ENCODE measurements around the gene PFDN2.

Gene PFDN2

GRCh38 chr1:161117759-161118581 is at the start of gene PFDN2, which contains the start of gene NIT1:
PFDN2 (minus strand) TSS chr1:161118037; CDS start chr1:161118026, 11 bp downstream.
NIT1 (plus strand) TSS chr1:161118105; CDS start chr1:161118177, 72 bp downstream.
- DNase-seq (ENCODE audit: low read depth): peak; percentile 74

GRCh38 chr1:161166669-161167548 is 49.1 kb upstream of the PFDN2 start:
- no peak for DNase-seq (ENCODE audit: low read depth)

GRCh38 chr1:161165742-161166668 is 48.2 kb upstream of the PFDN2 start, which contains the start of gene PPOX:
PPOX (plus strand) TSS chr1:161166426; CDS start chr1:161166848, 422 bp downstream.
- peak; percentile 98 for DNase-seq (ENCODE audit: low read depth)

- DNase-seq (ENCODE audit: low read depth): no peak
These were observed 47.2 kb upstream of the PFDN2 start for GRCh38 chr1:161164901-161165610.

- no peak for DNase-seq (ENCODE audit: low read depth)
These were observed 46.0 kb upstream of the PFDN2 start for GRCh38 chr1:161163793-161164192.

- DNase-seq (ENCODE audit: low read depth): no peak
These were observed 45.0 kb upstream of the PFDN2 start for GRCh38 chr1:161162806-161163205.

GRCh38 chr1:161162052-161162451 is 44.2 kb upstream of the PFDN2 start:
- no peak for DNase-seq (ENCODE audit: low read depth)

- DNase-seq (ENCODE audit: low read depth): no peak
These were observed 43.8 kb upstream of the PFDN2 start for GRCh38 chr1:161161652-161162051.

GRCh38 chr1:161160671-161161145 is 42.9 kb upstream of the PFDN2 start:
- no peak for DNase-seq (ENCODE audit: low read depth)

GRCh38 chr1:161159913-161160243 is 42.0 kb upstream of the PFDN2 start:
- DNase-seq (ENCODE audit: low read depth): no peak

GRCh38 chr1:161159087-161159912 is 41.5 kb upstream of the PFDN2 start, which contains the start of gene USP21:
USP21 (plus strand) TSS chr1:161159500; CDS start chr1:161160641, 1,141 bp downstream.
- peak; percentile 79 for DNase-seq (ENCODE audit: low read depth)

GRCh38 chr1:161158316-161159010 is 40.6 kb upstream of the PFDN2 start:
- DNase-seq (ENCODE audit: low read depth): no peak

GRCh38 chr1:161157867-161158266 is 40.0 kb upstream of the PFDN2 start:
- no peak for DNase-seq (ENCODE audit: low read depth)

- DNase-seq (ENCODE audit: low read depth): peak; percentile 91
These were observed 36.0 kb upstream of the PFDN2 start, which contains the start of gene UFC1 for GRCh38 chr1:161153682-161154337. UFC1 (plus strand) TSS chr1:161153978; CDS start chr1:161153998, 20 bp downstream.

- DNase-seq (ENCODE audit: low read depth): no peak
These were observed 35.3 kb upstream of the PFDN2 start for GRCh38 chr1:161153176-161153575.

- DNase-seq (ENCODE audit: low read depth): no peak
These were observed 28.0 kb upstream of the PFDN2 start for GRCh38 chr1:161145832-161146231.

GRCh38 chr1:161140755-161141400 is 23.0 kb upstream of the PFDN2 start:
- no peak for DNase-seq (ENCODE audit: low read depth)

- peak; percentile 52 for DNase-seq (ENCODE audit: low read depth)
These were observed 21.9 kb upstream of the PFDN2 start for GRCh38 chr1:161139766-161140165.
